ENCODE results near the gene FHOD3.
A peak's percentile ranks its signal among the peaks of the same experiment; 100 is the strongest.
"Not testable (repeated sequence)": the region's sequence is repeated elsewhere in the genome, so short reads cannot be mapped to it uniquely, and the experiment has no call there.

FHOD3 gene

DNA sequence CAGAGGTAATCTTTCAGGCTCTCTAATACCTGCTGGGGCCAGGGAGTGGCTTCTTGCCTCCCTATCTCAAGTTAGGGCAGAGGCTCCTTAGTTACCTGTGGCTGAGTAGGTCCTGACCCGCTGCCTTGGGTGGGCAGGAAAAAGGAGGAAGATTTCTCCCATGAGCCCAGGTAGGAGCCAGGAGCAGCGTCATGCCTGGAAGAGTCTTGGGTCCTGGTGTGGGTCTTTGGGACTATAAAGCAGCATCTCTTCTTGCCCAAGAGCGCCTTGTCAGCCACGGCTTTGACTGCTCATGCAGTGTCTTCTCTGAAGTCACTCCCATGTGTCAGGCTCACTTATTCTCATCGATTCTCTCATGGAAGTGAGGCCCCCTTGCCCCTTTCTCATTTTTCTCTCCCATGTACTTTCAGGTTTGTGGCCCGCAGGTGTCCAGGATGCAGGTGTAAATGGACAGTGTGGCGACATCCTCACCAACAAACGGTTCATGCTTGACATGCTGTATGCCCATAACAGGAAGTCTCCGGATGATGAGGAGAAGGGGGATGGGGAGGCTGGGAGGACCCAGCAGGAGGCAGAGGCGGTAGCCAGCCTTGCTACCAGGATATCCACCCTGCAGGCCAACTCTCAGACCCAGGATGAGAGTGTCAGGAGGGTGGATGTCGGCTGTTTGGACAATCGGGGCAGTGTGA is 420.1 kb downstream of the FHOD3 start:
- Histone ChIP-seq H3K36me3 (ENCODE audit: control insufficient read depth, low read depth, low read length) (no peaks in the 10 kb centered on the region), H3K9me3 (ENCODE audit: control insufficient read depth, low read depth, low read length) (no peaks in the 10 kb centered on the region), H3K9ac (ENCODE audit: low read length) (no peak overlapping the region), H3K4me1 (ENCODE audit: control insufficient read depth, low read depth, low read length) (peaks cover 3% of the 10 kb centered on the region), H3K27ac (ENCODE audit: low read length) (no peak overlapping the region), H3K4me3 (ENCODE audit: low read length) (no peak overlapping the region), H3K27me3 (ENCODE audit: control insufficient read depth, insufficient read depth, low read length) (no peaks in the 10 kb centered on the region)

DNA sequence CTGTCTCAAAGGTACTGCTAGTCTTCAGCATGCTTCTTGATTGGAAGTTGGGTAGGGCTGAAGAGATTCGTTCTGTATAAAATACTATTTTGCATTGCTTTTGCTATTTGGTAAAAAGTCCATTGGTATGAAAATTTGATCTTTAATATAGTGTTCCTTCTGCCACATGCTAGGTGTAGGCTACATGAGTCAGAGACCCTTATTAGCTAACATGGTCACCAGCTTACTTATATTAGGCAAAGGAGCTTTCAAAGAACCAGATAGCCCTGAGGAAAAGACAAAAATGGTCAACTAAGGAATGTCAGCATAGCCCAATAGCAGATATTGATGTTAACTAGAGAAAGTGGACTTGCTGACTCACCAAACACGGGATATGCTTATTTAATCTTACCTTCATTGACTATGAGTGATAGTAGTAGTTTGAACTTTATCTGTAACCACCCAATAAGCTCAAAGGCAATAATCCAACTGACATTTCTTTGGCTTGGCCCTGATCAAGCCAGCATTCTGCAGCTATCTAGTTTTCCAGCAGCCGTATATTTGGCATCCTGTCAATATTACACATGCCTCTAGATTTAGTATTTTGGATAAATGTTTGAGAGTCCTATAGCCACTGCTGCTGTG is 421.3 kb downstream of the FHOD3 start:
- H3K27ac ChIP-seq (ENCODE audit: low read length), result no peak overlapping the region
- no peak overlapping the region for H3K9ac ChIP-seq (ENCODE audit: low read length)
- peaks cover 3% of the 10 kb centered on the region for H3K4me1 ChIP-seq (ENCODE audit: control insufficient read depth, low read depth, low read length)
- H3K9me3 ChIP-seq (ENCODE audit: control insufficient read depth, low read depth, low read length), result no peaks in the 10 kb centered on the region
- H3K27me3 ChIP-seq (ENCODE audit: control insufficient read depth, insufficient read depth, low read length), result no peaks in the 10 kb centered on the region
- H3K36me3 ChIP-seq (ENCODE audit: control insufficient read depth, low read depth, low read length), result no peaks in the 10 kb centered on the region
- no peak overlapping the region for H3K4me3 ChIP-seq (ENCODE audit: low read length)

GRCh38 chr18:36719630-36720029 is 422.1 kb downstream of the FHOD3 start:
- Histone ChIP-seq H3K27ac (ENCODE audit: low read length) (no peak overlapping the region), H3K9me3 (ENCODE audit: control insufficient read depth, low read depth, low read length) (no peaks in the 10 kb centered on the region), H3K4me3 (ENCODE audit: low read length) (no peak overlapping the region)

DNA sequence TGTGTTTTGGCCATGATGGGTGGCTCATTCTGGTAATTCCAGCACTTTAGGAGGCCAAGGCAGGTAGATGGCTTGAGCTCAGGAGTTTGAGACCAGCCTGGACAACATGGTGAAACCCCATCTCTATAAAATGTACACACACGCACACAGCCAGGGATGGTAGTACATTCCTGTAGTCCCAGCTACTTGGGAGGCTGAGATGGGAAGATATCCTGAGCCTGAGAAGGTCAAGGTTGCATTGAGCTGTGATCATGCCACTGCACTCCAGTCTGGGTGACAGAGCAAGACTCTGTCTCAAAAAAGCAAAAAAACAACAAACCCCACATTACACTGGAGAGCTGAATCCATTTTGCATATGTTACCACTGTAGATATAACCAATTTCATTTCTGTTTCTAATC is 423.8 kb downstream of the FHOD3 start:
- not testable (repeated sequence) for H3K27me3 ChIP-seq (ENCODE audit: control insufficient read depth, insufficient read depth, low read length); H3K36me3 ChIP-seq (ENCODE audit: control insufficient read depth, low read depth, low read length); H3K4me3 ChIP-seq (ENCODE audit: low read length); H3K9me3 ChIP-seq (ENCODE audit: control insufficient read depth, low read depth, low read length); H3K4me1 ChIP-seq (ENCODE audit: control insufficient read depth, low read depth, low read length); H3K27ac ChIP-seq (ENCODE audit: low read length); H3K9ac ChIP-seq (ENCODE audit: low read length)

More at GRCh38 chr18:36719630-36720029, 422.1 kb downstream of the FHOD3 start:
- Histone ChIP-seq H3K9ac (ENCODE audit: low read length) (no peak overlapping the region), H3K36me3 (ENCODE audit: control insufficient read depth, low read depth, low read length) (no peaks in the 10 kb centered on the region), H3K27me3 (ENCODE audit: control insufficient read depth, insufficient read depth, low read length) (no peaks in the 10 kb centered on the region), H3K4me1 (ENCODE audit: control insufficient read depth, low read depth, low read length) (peaks cover 3% of the 10 kb centered on the region)

- H3K9me3 ChIP-seq (ENCODE audit: control insufficient read depth, low read depth, low read length), result no peaks in the 10 kb centered on the region
- H3K9ac ChIP-seq (ENCODE audit: low read length), result no peak overlapping the region
- no peak overlapping the region for H3K27ac ChIP-seq (ENCODE audit: low read length)
- no peaks in the 10 kb centered on the region for H3K36me3 ChIP-seq (ENCODE audit: control insufficient read depth, low read depth, low read length)
- no peaks in the 10 kb centered on the region for H3K4me1 ChIP-seq (ENCODE audit: control insufficient read depth, low read depth, low read length)
- H3K27me3 ChIP-seq (ENCODE audit: control insufficient read depth, insufficient read depth, low read length), result no peaks in the 10 kb centered on the region
- H3K4me3 ChIP-seq (ENCODE audit: low read length), result no peak overlapping the region
Measured at GRCh38 chr18:36724169-36724568, 426.7 kb downstream of the FHOD3 start.

DNA sequence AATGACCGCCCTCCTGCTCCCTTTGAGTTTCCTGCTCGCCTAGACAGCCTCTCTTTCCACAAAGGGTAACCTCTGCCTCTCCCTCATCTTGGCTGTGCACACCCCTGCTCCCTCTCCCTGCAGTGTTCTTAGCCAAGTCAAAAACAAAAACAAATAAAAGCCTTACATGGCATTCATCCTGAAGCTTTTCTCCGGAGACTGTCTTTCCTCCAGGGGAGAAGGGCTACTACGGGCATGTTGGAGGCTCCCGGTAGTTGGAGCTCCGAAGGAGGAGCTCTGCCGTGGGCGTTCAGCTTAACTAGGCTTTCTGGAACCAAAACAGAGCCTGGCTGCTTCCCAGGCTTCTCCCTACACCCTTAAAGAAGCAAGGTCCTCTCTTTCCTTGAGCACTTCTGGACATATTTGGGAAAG is 427.1 kb downstream of the FHOD3 start:
- H3K27me3 ChIP-seq (ENCODE audit: control insufficient read depth, insufficient read depth, low read length), result no peaks in the 10 kb centered on the region
- H3K4me1 ChIP-seq (ENCODE audit: control insufficient read depth, low read depth, low read length), result no peaks in the 10 kb centered on the region
- H3K36me3 ChIP-seq (ENCODE audit: control insufficient read depth, low read depth, low read length), result no peaks in the 10 kb centered on the region
- H3K27ac ChIP-seq (ENCODE audit: low read length), result no peak overlapping the region
- H3K9me3 ChIP-seq (ENCODE audit: control insufficient read depth, low read depth, low read length), result no peaks in the 10 kb centered on the region
- no peak overlapping the region for H3K4me3 ChIP-seq (ENCODE audit: low read length)
- no peak overlapping the region for H3K9ac ChIP-seq (ENCODE audit: low read length)

DNA sequence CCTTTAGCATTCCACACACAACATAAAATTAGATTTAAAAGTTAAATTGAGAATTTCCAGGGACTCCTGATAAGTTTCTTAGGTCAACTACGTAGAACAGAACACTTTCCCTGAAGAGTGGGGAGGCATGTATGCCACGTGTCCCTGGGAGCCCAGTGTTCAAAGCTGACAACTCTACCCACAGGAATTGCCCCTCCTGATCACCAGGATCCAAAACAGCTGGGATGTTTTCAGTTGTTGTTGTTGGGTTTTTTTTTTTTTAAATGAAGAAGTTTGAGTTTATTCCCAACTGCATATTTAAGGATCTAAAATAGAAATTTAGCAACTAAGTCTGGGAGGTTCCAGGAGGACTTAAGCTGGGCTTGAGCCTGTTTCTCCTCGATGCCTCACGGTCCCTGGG is 430.8 kb downstream of the FHOD3 start:
- peaks cover 15% of the 10 kb centered on the region for H3K4me1 ChIP-seq (ENCODE audit: control insufficient read depth, low read depth, low read length)
- no peak overlapping the region for H3K27ac ChIP-seq (ENCODE audit: low read length)
- no peak overlapping the region for H3K9ac ChIP-seq (ENCODE audit: low read length)
- H3K36me3 ChIP-seq (ENCODE audit: control insufficient read depth, low read depth, low read length), result no peaks in the 10 kb centered on the region
- H3K27me3 ChIP-seq (ENCODE audit: control insufficient read depth, insufficient read depth, low read length), result peaks cover 27% of the 10 kb centered on the region
- H3K9me3 ChIP-seq (ENCODE audit: control insufficient read depth, low read depth, low read length), result no peaks in the 10 kb centered on the region
- H3K4me3 ChIP-seq (ENCODE audit: low read length), result no peak overlapping the region

DNA sequence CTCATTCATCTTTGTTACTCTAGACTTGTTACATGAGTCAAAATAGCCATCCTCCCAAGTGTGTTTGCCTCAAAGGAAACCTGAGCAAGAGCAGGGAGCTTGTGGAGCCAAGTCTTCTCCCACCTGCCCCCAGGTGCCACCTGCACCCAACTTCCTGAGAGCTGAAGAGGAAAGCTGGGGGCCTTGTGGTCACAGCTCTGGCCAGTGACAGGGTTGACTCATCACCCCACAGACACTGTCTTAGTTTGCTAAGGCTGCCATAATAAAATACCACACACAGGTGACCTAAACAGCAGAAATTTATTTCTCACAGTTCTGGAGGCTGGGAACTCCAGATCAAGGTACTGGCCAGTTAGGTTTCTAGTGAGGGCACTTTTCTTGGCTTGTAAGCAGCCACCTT is 431.7 kb downstream of the FHOD3 start:
- no peak overlapping the region for H3K27ac ChIP-seq (ENCODE audit: low read length)
- no peak overlapping the region for H3K4me3 ChIP-seq (ENCODE audit: low read length)
- no peak overlapping the region for H3K9ac ChIP-seq (ENCODE audit: low read length)
- peaks cover 23% of the 10 kb centered on the region for H3K4me1 ChIP-seq (ENCODE audit: control insufficient read depth, low read depth, low read length)
- H3K9me3 ChIP-seq (ENCODE audit: control insufficient read depth, low read depth, low read length), result no peaks in the 10 kb centered on the region
- H3K27me3 ChIP-seq (ENCODE audit: control insufficient read depth, insufficient read depth, low read length), result peaks cover 35% of the 10 kb centered on the region
- H3K36me3 ChIP-seq (ENCODE audit: control insufficient read depth, low read depth, low read length), result no peaks in the 10 kb centered on the region

DNA sequence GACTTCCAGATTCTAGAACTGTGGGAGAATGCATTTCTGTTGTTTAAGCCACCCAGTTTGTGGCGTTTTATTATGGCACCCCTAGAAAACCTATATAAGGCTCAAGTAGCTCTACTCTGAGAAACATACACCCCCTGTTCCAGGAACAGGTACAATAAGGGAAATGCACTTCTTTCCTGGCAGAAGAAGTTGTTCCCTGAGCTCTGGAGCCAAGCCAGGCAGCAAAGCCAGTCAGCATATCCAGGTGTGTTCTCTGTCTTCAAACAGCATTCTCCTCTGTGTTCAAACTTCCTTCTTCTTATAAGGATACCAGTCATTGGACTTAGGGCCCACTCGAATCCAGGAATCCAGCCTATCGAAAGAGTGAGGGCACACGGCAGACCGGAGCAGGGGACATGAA is 434.8 kb downstream of the FHOD3 start:
- Histone ChIP-seq H3K27ac (ENCODE audit: low read length) (no peak overlapping the region), H3K9ac (ENCODE audit: low read length) (no peak overlapping the region), H3K36me3 (ENCODE audit: control insufficient read depth, low read depth, low read length) (no peaks in the 10 kb centered on the region), H3K9me3 (ENCODE audit: control insufficient read depth, low read depth, low read length) (no peaks in the 10 kb centered on the region), H3K4me3 (ENCODE audit: low read length) (no peak overlapping the region), H3K27me3 (ENCODE audit: control insufficient read depth, insufficient read depth, low read length) (peaks cover 50% of the 10 kb centered on the region), H3K4me1 (ENCODE audit: control insufficient read depth, low read depth, low read length) (peaks cover 23% of the 10 kb centered on the region)

GRCh38 chr18:36733150-36733549 is 435.6 kb downstream of the FHOD3 start:
- no peak overlapping the region for H3K9ac ChIP-seq (ENCODE audit: low read length)
- no peaks in the 10 kb centered on the region for H3K9me3 ChIP-seq (ENCODE audit: control insufficient read depth, low read depth, low read length)
- peaks cover 50% of the 10 kb centered on the region for H3K27me3 ChIP-seq (ENCODE audit: control insufficient read depth, insufficient read depth, low read length)
- H3K4me1 ChIP-seq (ENCODE audit: control insufficient read depth, low read depth, low read length), result peaks cover 23% of the 10 kb centered on the region
- no peak overlapping the region for H3K27ac ChIP-seq (ENCODE audit: low read length)
- H3K36me3 ChIP-seq (ENCODE audit: control insufficient read depth, low read depth, low read length), result no peaks in the 10 kb centered on the region
- H3K4me3 ChIP-seq (ENCODE audit: low read length), result peak overlapping the region; percentile 34

DNA sequence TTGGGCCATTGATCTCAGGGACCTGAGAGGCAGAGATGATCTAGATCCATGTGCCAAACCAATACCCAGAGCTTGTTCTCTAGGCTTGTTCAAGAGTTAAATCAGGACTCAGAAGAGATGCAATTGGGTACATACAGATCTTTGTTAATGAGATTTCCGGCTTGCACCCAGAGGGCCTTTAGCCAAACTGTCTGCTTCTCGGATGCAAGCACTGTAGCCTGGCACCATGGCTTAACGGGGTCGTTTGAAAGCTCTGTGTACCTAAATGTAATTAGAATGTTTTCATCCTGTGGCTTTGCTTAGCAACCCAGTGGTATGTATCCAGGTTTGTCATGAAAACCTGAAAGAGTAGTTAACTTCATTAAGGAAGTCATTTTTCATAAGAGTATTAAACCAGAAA is 437.1 kb downstream of the FHOD3 start:
- no peak overlapping the region for H3K27ac ChIP-seq (ENCODE audit: low read length)

GRCh38 chr18:36735130-36735529 is 437.6 kb downstream of the FHOD3 start:
- H3K27ac ChIP-seq (ENCODE audit: low read length), result no peak overlapping the region
- no peak overlapping the region for H3K9ac ChIP-seq (ENCODE audit: low read length)
- H3K4me1 ChIP-seq (ENCODE audit: control insufficient read depth, low read depth, low read length), result peaks cover 23% of the 10 kb centered on the region
- no peaks in the 10 kb centered on the region for H3K36me3 ChIP-seq (ENCODE audit: control insufficient read depth, low read depth, low read length)
- H3K27me3 ChIP-seq (ENCODE audit: control insufficient read depth, insufficient read depth, low read length), result peaks cover 50% of the 10 kb centered on the region
- H3K4me3 ChIP-seq (ENCODE audit: low read length), result no peak overlapping the region
- H3K9me3 ChIP-seq (ENCODE audit: control insufficient read depth, low read depth, low read length), result no peaks in the 10 kb centered on the region

More for the DNA sequence above, 437.1 kb downstream of the FHOD3 start:
- peaks cover 50% of the 10 kb centered on the region for H3K27me3 ChIP-seq (ENCODE audit: control insufficient read depth, insufficient read depth, low read length)
- no peaks in the 10 kb centered on the region for H3K9me3 ChIP-seq (ENCODE audit: control insufficient read depth, low read depth, low read length)
- H3K4me1 ChIP-seq (ENCODE audit: control insufficient read depth, low read depth, low read length), result peaks cover 23% of the 10 kb centered on the region
- H3K9ac ChIP-seq (ENCODE audit: low read length), result no peak overlapping the region
- no peaks in the 10 kb centered on the region for H3K36me3 ChIP-seq (ENCODE audit: control insufficient read depth, low read depth, low read length)
- H3K4me3 ChIP-seq (ENCODE audit: low read length), result no peak overlapping the region

Measured in iPS-18a (cell line).